K562 (cell line): ENCODE measurements around the gene ADGRB3. TPM values are rescaled to one million over a fixed set of nuclear protein-coding genes. Genes with fewer than 3 reads are reported as not detected.

ENCODE experiments used
- ATAC-seq: fragments of 200-7000 bp; cut with Tn5 transposase; 3 replicates; pipeline ENCODE4 v1.9.1; 2020; ENCODE audit warnings: moderate library complexity
- BruUV-seq: library from RNA; stranded (reverse); fragments of 400-500 nt; replicated peaks from 2 replicates; lab custom pipeline; 2021; lab: Mats Ljungman, UMichigan
- CTCF ChIA-PET: fragments of 300-600 bp; formaldehyde crosslinking; extraction: SDS; loops from one replicate; lab custom pipeline; 2021; ENCODE audit warnings: low intra/inter-chr PET ratio; lab: Yijun Ruan, JAX
- POLR2A ChIA-PET: fragments of 300-600, 350-650 bp; sonication (Branson Sonifier 250); formaldehyde crosslinking; extraction: SDS; loops from one replicate; lab custom pipeline; 2021; ENCODE audit warnings: antibody characterized with exemption, inconsistent platforms; lab: Yijun Ruan, JAX
- DNase-seq, 4 experiments: peaks; one replicate each; pipeline versions ENCODE4 v3.0.0 to v3.0.0-alpha.2; 2011 to 2018; ENCODE audit warnings: low spot score in 3 of 4, mixed read lengths in 3 of 4; ENCODE audit errors: extremely low read depth in 1 of 4
- FAIRE-seq: peaks from 2 replicates; lab custom pipeline; 2011; peaks lifted over from hg19 to GRCh38; lab: Jason Lieb, UNC
- H2AFZ ChIP-seq: 2 replicates; pipeline ENCODE4 v1.6.0; 2011; ENCODE audit warnings: low read depth, low read length, control low read depth, inconsistent platforms
- H3K27ac ChIP-seq: fragments of 200-600 bp; 3 replicates; pipeline ENCODE4 v1.8.0; 2011; ENCODE audit warnings: low read depth, mild to moderate bottlenecking, control low read depth, inconsistent platforms, low read length, moderate library complexity, mixed read lengths; ENCODE audit errors: extremely low read depth
- H3K27me3 ChIP-seq, 2 experiments: fragments of 300-600 bp in 1 of 2; 2 replicates in 1 of 2; 3 replicates in 1 of 2; pipeline versions ENCODE4 v1.6.0 to v1.8.0; 2011; ENCODE audit warnings: inconsistent platforms in 2 of 2, low read length in 2 of 2, mild to moderate bottlenecking in 1 of 2, mixed read lengths in 1 of 2, moderate library complexity in 1 of 2; ENCODE audit not compliant: control insufficient read depth in 2 of 2, insufficient read depth in 2 of 2
- H3K36me3 ChIP-seq: fragments of 300-600 bp; 3 replicates; pipeline ENCODE4 v1.8.0; 2011; ENCODE audit warnings: mild to moderate bottlenecking, low read length, inconsistent platforms; ENCODE audit not compliant: control insufficient read depth, insufficient read depth
- H3K4me1 ChIP-seq, 2 experiments: fragments of 200-600 bp in 1 of 2; replicated peaks in 1 of 2; 2 replicates in 1 of 2; 3 replicates in 1 of 2; pipeline versions ENCODE4 v1.5.1 to v1.8.0; 2011; ENCODE audit warnings: inconsistent platforms in 2 of 2, low read length in 2 of 2, mild to moderate bottlenecking in 1 of 2, mixed read lengths in 1 of 2, moderate library complexity in 1 of 2; ENCODE audit not compliant: control insufficient read depth in 2 of 2, insufficient read depth in 2 of 2
- H3K4me2 ChIP-seq: 2 replicates; pipeline ENCODE4 v1.6.1; 2011; ENCODE audit warnings: low read length, control low read depth, inconsistent platforms, mixed read lengths; ENCODE audit not compliant: insufficient read depth
- H3K4me3 ChIP-seq: fragments of 200-600 bp; sonication (generic), shearing (Covaris generic); 2 replicates; pipeline ENCODE4 v1.5.1; 2016; ENCODE audit warnings: control low read depth, inconsistent platforms
- H3K79me2 ChIP-seq: fragments of 200-600 bp; 3 replicates; pipeline ENCODE4 v1.8.0; 2011; ENCODE audit warnings: low read length, inconsistent platforms; ENCODE audit not compliant: control insufficient read depth, insufficient read depth
- H3K9ac ChIP-seq, 2 experiments: 2 replicates each; pipeline versions ENCODE4 v1.6.0 to v1.6.1; 2011; ENCODE audit warnings: low read depth in 2 of 2, low read length in 2 of 2, control low read depth in 1 of 2, inconsistent platforms in 1 of 2, mild to moderate bottlenecking in 1 of 2, mixed read lengths in 1 of 2; ENCODE audit not compliant: insufficient read depth in 1 of 2
- H3K9me1 ChIP-seq: one replicate; pipeline ENCODE4 v1.6.0; 2011; ENCODE audit warnings: inconsistent platforms, mild to moderate bottlenecking, low read length, moderate library complexity; ENCODE audit not compliant: control insufficient read depth, insufficient read depth
- H3K9me3 ChIP-seq: replicated peaks from 2 replicates; pipeline ENCODE4 v1.5.1; 2011; ENCODE audit warnings: low read depth, low read length, inconsistent platforms; ENCODE audit not compliant: control insufficient read depth, insufficient read depth
- H4K20me1 ChIP-seq: replicated peaks from 2 replicates; pipeline ENCODE4 v1.6.1; 2011; ENCODE audit warnings: low read length, inconsistent platforms, mixed read lengths; ENCODE audit not compliant: control insufficient read depth, insufficient read depth
- ARID3B ChIP-seq: fragments of 250-450 bp; sonication (Bioruptor Pico); IDR thresholded peaks from 2 replicates; pipeline ENCODE4 v1.4.0; 2020; ENCODE audit warnings: borderline replicate concordance
- C11orf30 ChIP-seq: fragments of 450-650 bp; IDR thresholded peaks from 2 replicates; pipeline ENCODE4 v1.6.1; 2016; ENCODE audit warnings: low read depth, mild to moderate bottlenecking
- EP400 ChIP-seq: fragments of 450-650 bp; IDR thresholded peaks from 2 replicates; pipeline ENCODE4 v1.6.1; 2017; ENCODE audit warnings: antibody characterized with exemption, mild to moderate bottlenecking, moderate library complexity
- ETV1 ChIP-seq: fragments of 450-650 bp; conservative IDR thresholded peaks from 2 replicates; pipeline ENCODE4 v1.6.1; 2016; ENCODE audit warnings: missing genetic modification characterization, control low read depth, low read depth, missing compliant biosample characterization
- MAFF ChIP-seq: IDR thresholded peaks from 2 replicates; pipeline ENCODE4 v1.6.1; 2012; ENCODE audit warnings: low read length, improper control_type of control experiment
- MAFG ChIP-seq: fragments of 450-650 bp; conservative IDR thresholded peaks from 2 replicates; pipeline ENCODE4 v1.6.1; 2016; ENCODE audit warnings: missing genetic modification characterization, missing compliant biosample characterization
- MTA3 ChIP-seq: fragments of 450-650 bp; formaldehyde crosslinking; IDR thresholded peaks from 2 replicates; pipeline ENCODE4 v1.6.1; 2017; ENCODE audit warnings: mild to moderate bottlenecking, borderline replicate concordance
- NFE2L1 ChIP-seq: fragments of 450-650 bp; IDR thresholded peaks from 2 replicates; pipeline ENCODE4 v1.6.1; 2016; ENCODE audit warnings: missing genetic modification characterization, low read depth, mild to moderate bottlenecking, missing compliant biosample characterization, moderate library complexity, borderline replicate concordance
- PURB ChIP-seq: sonication (generic); formaldehyde crosslinking; IDR thresholded peaks from 2 replicates; pipeline ENCODE4 v1.9.0; 2021; ENCODE audit warnings: low read depth, mild to moderate bottlenecking, missing genetic modification reagents
- YY1 ChIP-seq, 3 experiments: IDR thresholded peaks; 2 replicates each; pipeline ENCODE4 v1.6.1; 2011; ENCODE audit warnings: low read length in 2 of 3, mild to moderate bottlenecking in 2 of 3, moderate library complexity in 2 of 3, borderline replicate concordance in 1 of 3, control low read depth in 1 of 3, low read depth in 1 of 3; ENCODE audit not compliant: insufficient read depth in 3 of 3, insufficient replicate concordance in 2 of 3, control insufficient read depth in 1 of 3, insufficient read length in 1 of 3; ENCODE audit errors: extremely low read depth in 1 of 3
- ZBTB43 ChIP-seq: sonication (generic); formaldehyde crosslinking; IDR thresholded peaks from 2 replicates; pipeline ENCODE4 v1.8.0; 2023; ENCODE audit warnings: mild to moderate bottlenecking, missing genetic modification reagents
- ZKSCAN8 ChIP-seq: fragments of 200-800 bp; sonication (Bioruptor generic); IDR thresholded peaks from 2 replicates; pipeline ENCODE4 v1.6.1; 2016; ENCODE audit warnings: missing genetic modification characterization, missing compliant biosample characterization
- ZNF282 ChIP-seq: sonication (generic); formaldehyde crosslinking; IDR thresholded peaks from 2 replicates; pipeline ENCODE4 v1.8.1; 2023; ENCODE audit warnings: missing genetic modification reagents
- ZNF316 ChIP-seq: fragments of 450-650 bp; IDR thresholded peaks from 2 replicates; pipeline ENCODE4 v1.6.1; 2016
- ZNF354B ChIP-seq: fragments of 250-450 bp; sonication (Bioruptor Pico); IDR thresholded peaks from 2 replicates; pipeline ENCODE4 v1.4.0; 2020
- WGBS: fragments of 100-300 bp; shearing (Covaris generic); methylation state at CpG from one replicate; pipeline ENCODE4 v1.1.6; 2016; ENCODE audit warnings: low coverage, mixed read lengths; ENCODE audit not compliant: insufficient coverage; ENCODE audit errors: missing lambda C conversion rate; 5-methylcytosine and 5-hydroxymethylcytosine counted together
- in situ Hi-C: fragments of 300-500 bp; cut with MboI; formaldehyde crosslinking; loops from 4 replicates; pipeline ENCODE4 v1.15.0; 2018; ENCODE audit warnings: inconsistent platforms, mixed read lengths
- intact Hi-C: fragments of 100-400 bp; cut with micrococcal nuclease; formaldehyde crosslinking; loops from 2 replicates; pipeline ENCODE4 v1.14.2; 2022
- polyA plus RNA-seq, 8 experiments: library from polyadenylated mRNA; depleted of rRNA in 4 of 8; stranded (reverse) in 5 of 8; unstranded in 3 of 8; fragments of >200 nt; fragmentation: Nextera tagmentation in 2 of 8; fragmentation: Illumina TruSeq in 1 of 8; extraction: Ambion mirVana in 2 of 8; extraction: Trizol in 1 of 8; gene quantifications; 2 replicates each; pipeline versions ENCODE4 v1.2.1 to v1.2.3, GENCODE V29; 2011 to 2014; ENCODE audit warnings: inconsistent platforms in 1 of 8, missing spikeins in 1 of 8
- total RNA-seq, 7 experiments: library from RNA; depleted of rRNA in 6 of 7; stranded (reverse); fragments of >200 nt in 6 of 7; fragmentation: Illumina TruSeq in 2 of 7; extraction: Trizol in 2 of 7; gene quantifications; 2 replicates each; pipeline versions ENCODE4 v1.2.1 to v1.2.3, GENCODE V29; 2011 to 2021; ENCODE audit warnings: low replicate concordance in 1 of 7

The ADGRB3 gene
- total and polyA plus RNA-seq, 9 of the 15 experiments (the other 6 are each of a cell fraction or from before 2014, with no cell fraction given) = 0.90 to 7.8 (median 2.4) TPM

GRCh38 chr6:68597642-68598041, 37.4 kb upstream of the ADGRB3 start:
- CTCF ChIA-PET = no interaction called here
- Histone ChIP-seq H3K27ac (no peak overlapping the region), H3K9me3 (no peaks in the 10 kb centered on the region), H3K4me2 (no peak overlapping the region), H3K9ac (no peak overlapping the region), H3K4me3 (no peak overlapping the region), H2AFZ (no peak overlapping the region), H3K9me1 (no peaks in the 10 kb centered on the region), H3K79me2 (no peaks in the 10 kb centered on the region), H3K36me3 (no peaks in the 10 kb centered on the region), H4K20me1 (no peaks in the 10 kb centered on the region), H3K4me1 (no peaks in the 10 kb centered on the region), H3K27me3 (no peaks in the 10 kb centered on the region)
- POLR2A ChIA-PET = no interaction called here
- in situ Hi-C loops = no loop called here
- intact Hi-C loops = no loop called here
- FAIRE-seq (no peak), ATAC-seq (no peak), DNase-seq (no peak)
- BruUV-seq = no TSS peak
- peak; percentile 80 for TF ChIP-seq ZNF316
- peak; percentile 37; the same call in 1 of the 2 replicates for TF ChIP-seq MAFF
- no peak for TF ChIP-seq MTA3
- 0 out of 2 replicates have a peak, but pooled peaks have one; percentile 24 for TF ChIP-seq MAFG (tag)
- TF ChIP-seq C11orf30 = peak; percentile 57; the same call in 1 of the 2 replicates
- no peak for TF ChIP-seq ARID3B
- WGBS = 0% methylated on average over 3 of the region's 3 CpGs

GRCh38 chr6:68615938-68616337, 19.1 kb upstream of the ADGRB3 start:
- in situ Hi-C loops = no loop called here
- no peak for TF ChIP-seq YY1 (IDR thresholded peaks at IDR 0.05; ENCODE audit: borderline replicate concordance in 1 of 3, control insufficient read depth in 1 of 3, extremely low read depth in 1 of 3, insufficient read depth in 3 of 3, insufficient read length in 1 of 3, insufficient replicate concordance in 2 of 3, low read depth in 1 of 3, low read length in 2 of 3)
- TF ChIP-seq ZKSCAN8 (CRISPR knock-in tag) = no peak
- TF ChIP-seq ZBTB43 (CRISPR knock-in tag) = no peak
- no peak for TF ChIP-seq ETV1 (tag)
- TF ChIP-seq PURB (CRISPR knock-in tag) = no peak
- TF ChIP-seq ZNF354B (CRISPR knock-in tag) = no peak
- TF ChIP-seq EP400 = no peak
- TF ChIP-seq NFE2L1 (tag) = no peak
- TF ChIP-seq ZNF282 (CRISPR knock-in tag) = no peak

More at GRCh38 chr6:68615938-68616337, 19.1 kb upstream of the ADGRB3 start:
- ChIA-PET POLR2A (no interaction called here), CTCF (no interaction called here)
- BruUV-seq = no TSS peak
- Histone ChIP-seq H3K9ac (no peak overlapping the region), H3K36me3 (no peaks in the 10 kb centered on the region), H3K9me1 (no peaks in the 10 kb centered on the region), H3K79me2 (no peaks in the 10 kb centered on the region), H3K4me3 (no peak overlapping the region), H3K27ac (no peak overlapping the region), H3K9me3 (no peaks in the 10 kb centered on the region), H2AFZ (no peak overlapping the region), H3K27me3 (no peaks in the 10 kb centered on the region), H3K4me1 (no peaks in the 10 kb centered on the region), H3K4me2 (no peak overlapping the region), H4K20me1 (no peaks in the 10 kb centered on the region)
- DNase-seq = no peak
- intact Hi-C loops = no loop called here
- ATAC-seq = no peak
- FAIRE-seq = no peak
